Suprapubic skin (tissue), 4 donors: ENCODE data around the gene RND3. TPM values are rescaled to one million over a fixed set of nuclear protein-coding genes. Genes with fewer than 3 reads are reported as not detected.

Source experiments
- DNase-seq, 2 donors: peaks; one replicate each; pipeline ENCODE4 v3.0.0-alpha.2; 2019; ENCODE audit warnings: low spot score in 2 of 2
- H3K27ac ChIP-seq: fragments of 200-600 bp; sonication (generic); one replicate; pipeline ENCODE4 v1.5.1; 2019
- H3K27me3 ChIP-seq: fragments of 200-600 bp; sonication (generic); one replicate; pipeline ENCODE4 v1.5.1; 2019
- H3K36me3 ChIP-seq: fragments of 200-600 bp; sonication (generic); one replicate; pipeline ENCODE4 v1.5.1; 2019
- H3K4me1 ChIP-seq: fragments of 200-600 bp; sonication (generic); one replicate; pipeline ENCODE4 v1.5.1; 2019
- H3K4me3 ChIP-seq: fragments of 200-600 bp; sonication (generic); one replicate; pipeline ENCODE4 v1.5.1; 2019; ENCODE audit warnings: mild to moderate bottlenecking
- H3K9me3 ChIP-seq: fragments of 200-600 bp; sonication (generic); one replicate; pipeline ENCODE4 v1.5.1; 2019
- EP300 ChIP-seq: sonication (generic); formaldehyde crosslinking; IDR thresholded peaks from one replicate; pipeline ENCODE4 v1.6.1; 2017; ENCODE audit warnings: antibody characterized with exemption
- POLR2A ChIP-seq, 2 donors: fragments of 450-650 bp; IDR thresholded peaks; one replicate each; pipeline ENCODE4 v1.6.1; 2017; ENCODE audit warnings: antibody characterized with exemption in 2 of 2, mild to moderate bottlenecking in 2 of 2, moderate library complexity in 2 of 2
- POLR2AphosphoS5 ChIP-seq, 3 donors: sonication (generic); formaldehyde crosslinking; IDR thresholded peaks; one replicate each; pipeline ENCODE4 v1.6.1; 2017; ENCODE audit warnings: antibody characterized with exemption in 3 of 3
- WGBS: methylation state at CpG from one replicate; pipeline ENCODE4 v1.1.5; 2018; 5-methylcytosine and 5-hydroxymethylcytosine counted together
- total RNA-seq, 4 donors: library from RNA; depleted of rRNA; stranded (reverse); fragments of >200 nt; gene quantifications; one replicate each; pipeline ENCODE4 v1.1.0, GENCODE V29; 2016
- TF ChIP-seq, protein P1 (sequence below), 2 donors: fragments of 200-600 bp in 1 of 2; fragments of 450-650 bp in 1 of 2; sonication (generic) in 1 of 2; IDR thresholded peaks; one replicate each; pipeline ENCODE4 v1.5.1; 2016 to 2019; ENCODE audit warnings: antibody characterized with exemption in 2 of 2, mild to moderate bottlenecking in 1 of 2, moderate library complexity in 1 of 2

Gene RND3
- total RNA-seq, 4 donors from 2014 or later: 45.7 to 65.3 (median 56.9) TPM

DNA sequence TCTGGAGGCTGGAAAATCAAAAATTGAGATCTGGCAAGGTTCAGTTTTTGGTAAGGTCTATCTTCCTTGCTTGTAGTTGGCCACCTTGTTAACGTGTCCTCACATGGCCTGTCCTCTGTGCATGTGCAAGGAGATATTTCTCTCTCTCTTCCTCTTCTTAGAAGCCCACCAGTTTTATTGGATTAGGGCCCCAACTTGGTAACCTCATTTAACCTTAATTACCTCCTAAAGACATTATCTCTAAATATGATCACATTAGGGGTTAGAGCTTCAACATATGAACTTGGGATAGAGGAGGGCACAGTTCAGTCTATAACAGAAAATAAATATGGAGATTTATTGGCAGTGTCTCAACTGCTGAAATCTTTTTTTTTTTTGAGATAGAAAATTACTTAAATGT is 19.6 kb upstream of the RND3 start:
- H3K27me3 ChIP-seq: no peaks in the 10 kb centered on the region
- no peaks in the 10 kb centered on the region for H3K9me3 ChIP-seq
- no peaks in the 10 kb centered on the region for H3K4me1 ChIP-seq
- 72% methylated on average over 1 of the region's 1 CpG for WGBS
- TF ChIP-seq EP300 (no peak), POLR2AphosphoS5 (IDR thresholded peaks at IDR 0.05) (no peak), POLR2A (IDR thresholded peaks at IDR 0.05) (no peak)
- TF ChIP-seq, protein P1, sequence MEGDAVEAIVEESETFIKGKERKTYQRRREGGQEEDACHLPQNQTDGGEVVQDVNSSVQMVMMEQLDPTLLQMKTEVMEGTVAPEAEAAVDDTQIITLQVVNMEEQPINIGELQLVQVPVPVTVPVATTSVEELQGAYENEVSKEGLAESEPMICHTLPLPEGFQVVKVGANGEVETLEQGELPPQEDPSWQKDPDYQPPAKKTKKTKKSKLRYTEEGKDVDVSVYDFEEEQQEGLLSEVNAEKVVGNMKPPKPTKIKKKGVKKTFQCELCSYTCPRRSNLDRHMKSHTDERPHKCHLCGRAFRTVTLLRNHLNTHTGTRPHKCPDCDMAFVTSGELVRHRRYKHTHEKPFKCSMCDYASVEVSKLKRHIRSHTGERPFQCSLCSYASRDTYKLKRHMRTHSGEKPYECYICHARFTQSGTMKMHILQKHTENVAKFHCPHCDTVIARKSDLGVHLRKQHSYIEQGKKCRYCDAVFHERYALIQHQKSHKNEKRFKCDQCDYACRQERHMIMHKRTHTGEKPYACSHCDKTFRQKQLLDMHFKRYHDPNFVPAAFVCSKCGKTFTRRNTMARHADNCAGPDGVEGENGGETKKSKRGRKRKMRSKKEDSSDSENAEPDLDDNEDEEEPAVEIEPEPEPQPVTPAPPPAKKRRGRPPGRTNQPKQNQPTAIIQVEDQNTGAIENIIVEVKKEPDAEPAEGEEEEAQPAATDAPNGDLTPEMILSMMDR (IDR thresholded peaks at IDR 0.05): no peak
- no peak overlapping the region for H3K4me3 ChIP-seq
- no peak overlapping the region for H3K27ac ChIP-seq
- no peaks in the 10 kb centered on the region for H3K36me3 ChIP-seq
- no peak for DNase-seq

DNA sequence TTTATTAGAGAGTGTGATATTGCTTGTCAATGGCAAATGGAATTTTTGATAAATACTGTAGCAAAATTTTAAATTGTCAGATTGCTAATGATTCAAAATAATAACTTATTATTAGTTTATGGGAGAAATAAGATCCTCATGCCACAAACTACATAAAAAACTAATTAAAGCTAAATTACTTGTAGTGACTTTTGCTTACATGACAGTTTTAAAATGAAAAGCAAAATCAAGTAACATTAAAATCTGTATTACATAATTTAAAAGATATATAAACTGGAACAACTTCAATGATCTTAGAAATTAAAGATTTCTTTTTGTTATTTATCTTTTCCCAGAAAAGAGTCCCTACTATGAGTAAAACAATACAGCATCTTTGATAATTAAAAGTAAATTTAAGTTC is 17.7 kb upstream of the RND3 start:
- H3K9me3 ChIP-seq: no peaks in the 10 kb centered on the region
- H3K27ac ChIP-seq: no peak overlapping the region
- H3K4me1 ChIP-seq: no peaks in the 10 kb centered on the region
- H3K4me3 ChIP-seq: no peak overlapping the region
- no peak for TF ChIP-seq POLR2AphosphoS5 (IDR thresholded peaks at IDR 0.05)
- no peak for TF ChIP-seq EP300
- no peak for TF ChIP-seq POLR2A (IDR thresholded peaks at IDR 0.05)
- TF ChIP-seq, protein P1 (IDR thresholded peaks at IDR 0.05): no peak
- DNase-seq: no peak
- no peaks in the 10 kb centered on the region for H3K27me3 ChIP-seq
- no peaks in the 10 kb centered on the region for H3K36me3 ChIP-seq

DNA sequence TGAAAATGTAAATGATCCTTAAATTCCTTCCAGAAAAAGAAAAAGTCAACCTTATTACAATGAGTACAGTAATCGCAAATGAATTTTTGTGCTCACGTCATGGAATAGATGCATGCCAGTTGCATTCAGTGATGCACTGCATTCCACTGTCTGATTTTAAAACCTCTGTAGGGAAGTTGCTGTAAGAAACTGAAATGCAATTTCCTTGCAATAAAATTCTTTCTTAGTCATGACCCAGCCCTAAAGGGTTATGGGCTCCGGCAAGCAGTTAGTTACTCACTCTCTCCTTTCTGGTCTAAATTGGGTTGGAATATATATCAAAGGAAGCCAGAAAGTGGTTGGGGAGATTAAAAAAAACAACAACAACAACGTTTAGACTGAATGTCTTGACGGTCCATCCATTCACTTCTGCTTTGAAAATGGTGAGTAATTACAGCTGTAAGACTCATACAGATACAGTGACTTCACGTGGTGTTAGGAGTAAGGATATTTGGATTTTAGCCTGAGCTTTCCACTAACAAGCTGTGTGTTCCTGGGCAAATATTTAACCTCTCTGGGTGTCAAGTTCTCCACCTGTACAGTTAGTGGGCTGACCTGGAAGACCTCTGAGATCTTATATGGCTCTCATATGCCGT is 8.6 kb upstream of the RND3 start:
- Histone ChIP-seq H3K4me3 (no peak overlapping the region), H3K4me1 (no peaks in the 10 kb centered on the region), H3K27me3 (no peaks in the 10 kb centered on the region), H3K27ac (no peak overlapping the region), H3K9me3 (no peaks in the 10 kb centered on the region), H3K36me3 (no peaks in the 10 kb centered on the region)
- DNase-seq: no peak
- WGBS: 42% methylated on average over 7 of the region's 7 CpGs
- TF ChIP-seq POLR2AphosphoS5 (IDR thresholded peaks at IDR 0.05) (no peak), POLR2A (IDR thresholded peaks at IDR 0.05) (no peak), EP300 (no peak)
- TF ChIP-seq, protein P1 (IDR thresholded peaks at IDR 0.05): no peak

DNA sequence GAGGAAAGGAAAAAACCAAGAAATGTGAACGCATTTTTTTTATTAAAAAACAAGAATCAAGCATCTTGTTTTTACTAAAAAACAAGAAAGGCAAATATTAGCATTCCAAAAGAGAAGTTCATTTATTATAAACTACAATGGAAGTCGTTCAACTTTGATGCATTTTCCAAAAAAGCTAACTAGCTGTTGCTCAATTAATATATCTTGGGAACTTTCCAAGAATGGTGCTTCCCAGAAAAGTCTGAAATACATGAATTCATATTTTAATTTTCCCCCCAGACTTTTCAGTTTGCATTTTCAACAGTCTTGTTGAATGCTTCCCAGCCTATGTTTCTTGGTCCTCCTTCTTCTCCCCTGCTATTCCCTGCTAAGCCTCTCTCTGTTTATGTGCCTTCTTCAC is 7.5 kb upstream of the RND3 start:
- DNase-seq: no peak
- WGBS: 61% methylated on average over 2 of the region's 2 CpGs

DNA sequence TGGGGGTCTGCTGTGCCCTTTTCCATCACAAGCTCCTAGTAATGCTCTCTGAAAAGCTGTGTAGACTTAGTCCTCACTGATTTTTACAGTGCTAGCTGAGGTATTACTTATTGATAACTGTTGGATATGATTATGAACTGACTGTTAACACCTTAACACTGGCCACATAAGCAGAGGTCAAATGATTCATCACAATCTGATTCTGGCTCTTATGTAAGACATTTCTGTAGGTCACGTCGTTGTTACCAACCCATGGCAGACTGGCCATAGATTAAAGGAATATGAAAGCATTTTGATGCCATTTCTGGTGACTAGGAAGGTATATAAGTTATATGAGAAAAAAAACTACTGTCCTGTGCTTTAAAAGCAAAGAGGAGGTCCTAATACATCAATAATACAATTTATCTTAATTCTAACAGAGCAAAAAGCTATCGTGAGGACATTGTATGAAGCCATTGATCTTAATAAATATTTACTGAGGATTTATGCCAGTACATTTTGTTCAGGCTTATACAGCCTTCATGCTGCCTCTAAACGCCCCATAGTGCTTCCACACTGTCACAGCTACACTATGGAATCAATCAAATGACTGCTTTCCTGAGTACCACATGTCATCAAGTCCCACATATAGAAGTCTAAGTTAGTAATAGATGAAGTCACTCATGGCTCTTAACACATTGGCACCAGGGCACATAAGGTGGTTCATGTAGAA is 6.9 kb upstream of the RND3 start:
- WGBS: 81% methylated on average over 4 of the region's 4 CpGs
- Histone ChIP-seq H3K36me3 (no peaks in the 10 kb centered on the region), H3K4me1 (no peaks in the 10 kb centered on the region), H3K9me3 (no peaks in the 10 kb centered on the region), H3K27me3 (no peaks in the 10 kb centered on the region), H3K4me3 (no peak overlapping the region), H3K27ac (no peak overlapping the region)
- TF ChIP-seq, protein P1 (IDR thresholded peaks at IDR 0.05): no peak
- no peak for TF ChIP-seq POLR2A (IDR thresholded peaks at IDR 0.05)
- TF ChIP-seq POLR2AphosphoS5 (IDR thresholded peaks at IDR 0.05): no peak
- no peak for TF ChIP-seq EP300
- DNase-seq: no peak

More for the DNA sequence above, 7.5 kb upstream of the RND3 start:
- no peaks in the 10 kb centered on the region for H3K9me3 ChIP-seq
- H3K4me1 ChIP-seq: no peaks in the 10 kb centered on the region
- H3K27ac ChIP-seq: no peak overlapping the region
- TF ChIP-seq EP300 (no peak), POLR2AphosphoS5 (IDR thresholded peaks at IDR 0.05) (no peak), POLR2A (IDR thresholded peaks at IDR 0.05) (no peak)
- TF ChIP-seq, protein P1 (IDR thresholded peaks at IDR 0.05): no peak
- H3K27me3 ChIP-seq: no peaks in the 10 kb centered on the region
- H3K4me3 ChIP-seq: no peak overlapping the region
- no peaks in the 10 kb centered on the region for H3K36me3 ChIP-seq
